Measurements from ENCODE around the gene PDE9A. TPM values are rescaled to one million over a fixed set of nuclear protein-coding genes. Genes with fewer than 3 reads are reported as not detected.

The PDE9A gene
- polyA plus RNA-seq, 3 donors = 36.1 to 39.0 (median 36.1) TPM

DNA sequence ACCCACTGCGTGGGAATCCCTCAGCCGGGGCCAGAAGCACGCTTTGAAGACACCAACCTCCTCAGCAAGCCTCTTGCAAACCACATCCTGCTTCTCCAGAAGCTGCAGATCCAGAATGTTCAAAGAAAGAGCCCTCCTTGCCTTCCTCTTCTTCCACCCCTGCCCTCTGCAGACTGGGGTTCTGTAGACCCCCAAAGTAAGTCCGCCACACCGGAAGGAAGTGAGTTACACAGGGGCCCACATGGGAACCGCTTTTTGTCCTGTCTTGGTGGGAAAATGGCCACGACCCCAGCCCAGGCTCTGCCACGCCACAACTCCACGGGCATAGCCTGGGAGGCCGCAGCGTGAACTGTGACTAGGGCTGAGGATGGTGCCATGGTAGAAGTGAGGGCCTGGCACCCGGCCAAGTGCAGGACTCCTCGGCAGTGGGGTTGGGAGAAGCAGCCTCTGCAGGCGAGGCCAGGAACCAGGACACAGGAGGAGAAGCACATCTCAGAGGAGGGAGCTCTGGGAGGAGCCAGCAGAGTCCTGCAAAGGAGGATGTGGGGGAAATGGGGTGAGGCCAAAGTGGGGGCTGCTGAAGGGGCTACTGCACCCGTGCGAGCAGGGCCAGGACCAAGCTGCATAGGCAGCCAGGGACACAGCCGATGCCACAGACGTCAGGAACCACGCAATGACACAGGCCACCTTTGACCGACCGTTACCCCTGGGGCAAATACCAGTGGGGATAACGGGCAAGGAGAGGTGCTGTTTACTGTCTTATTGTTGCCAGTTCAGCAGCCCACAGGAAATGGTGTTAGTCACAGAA is 30.9 kb downstream of the PDE9A start:
- DNase-seq (ENCODE audit: low read depth in 3 of 3, low spot score in 2 of 3) = no peak

DNA sequence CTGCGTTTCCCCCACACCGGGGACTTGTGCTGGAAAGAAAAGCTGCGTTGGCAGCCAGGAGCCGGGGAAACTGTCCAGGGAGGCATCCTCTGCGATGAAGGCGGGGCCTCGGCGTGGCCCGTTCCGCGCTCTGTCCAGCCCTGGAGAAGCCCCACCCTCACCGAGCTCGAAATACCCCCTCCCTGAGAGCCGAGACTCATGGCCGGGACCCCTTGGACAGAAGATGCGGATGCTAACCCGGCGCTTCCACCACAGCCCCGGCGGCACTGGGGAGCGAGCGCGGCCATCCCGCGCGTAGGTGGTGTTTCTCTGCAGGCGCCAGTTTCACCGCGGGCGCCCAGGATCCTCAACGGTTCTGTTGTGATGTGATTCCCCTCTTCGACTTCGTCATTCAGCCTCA is 31.6 kb downstream of the PDE9A start:
- DNase-seq (ENCODE audit: low read depth in 3 of 3, low spot score in 2 of 3) = no peak

DNA sequence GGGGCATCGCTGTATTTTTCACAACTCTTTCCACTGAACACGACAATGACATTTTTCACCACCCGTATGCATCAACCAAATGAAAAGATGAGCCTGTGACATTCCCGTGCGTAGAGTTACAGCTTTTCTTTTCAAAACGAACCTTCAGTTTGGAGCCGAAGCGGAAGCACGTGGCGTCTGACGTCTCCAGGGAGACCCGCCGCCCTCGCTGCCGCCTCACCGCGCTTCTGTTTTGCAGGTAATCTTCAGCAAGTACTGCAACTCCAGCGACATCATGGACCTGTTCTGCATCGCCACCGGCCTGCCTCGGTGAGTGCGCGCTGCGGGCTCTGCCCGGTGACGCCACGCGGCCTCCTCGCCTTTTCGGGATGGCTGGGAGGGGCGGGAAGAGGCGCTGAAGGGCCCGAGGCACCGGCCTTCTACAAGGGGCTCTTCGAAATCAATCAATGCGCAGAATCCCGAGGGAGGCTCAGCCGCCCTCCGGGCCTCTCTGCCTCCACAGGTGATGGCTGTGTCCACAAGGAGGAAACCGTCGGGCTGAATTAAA is 32.6 kb downstream of the PDE9A start:
- DNase-seq (ENCODE audit: low read depth in 3 of 3, low spot score in 2 of 3) = no peak

DNA sequence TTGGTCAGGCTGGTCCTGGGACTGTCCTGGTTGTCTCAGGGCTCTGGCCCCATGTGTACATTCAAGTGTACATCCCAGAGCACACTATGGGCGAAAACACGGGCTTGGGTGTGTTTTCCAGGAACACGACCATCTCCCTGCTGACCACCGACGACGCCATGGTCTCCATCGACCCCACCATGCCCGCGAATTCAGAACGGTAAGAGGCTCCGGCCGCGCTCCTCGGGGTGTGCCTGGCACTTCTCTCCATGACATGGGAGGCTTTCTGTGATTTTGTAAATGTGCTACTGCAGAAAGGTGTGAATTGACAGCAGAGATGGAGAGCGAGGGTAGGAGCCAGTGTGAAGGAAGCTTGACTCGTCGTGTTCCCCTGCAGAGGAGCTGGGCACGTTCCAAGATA is 34.4 kb downstream of the PDE9A start:
- DNase-seq (ENCODE audit: low read depth in 3 of 3, low spot score in 2 of 3) = no peak

DNA sequence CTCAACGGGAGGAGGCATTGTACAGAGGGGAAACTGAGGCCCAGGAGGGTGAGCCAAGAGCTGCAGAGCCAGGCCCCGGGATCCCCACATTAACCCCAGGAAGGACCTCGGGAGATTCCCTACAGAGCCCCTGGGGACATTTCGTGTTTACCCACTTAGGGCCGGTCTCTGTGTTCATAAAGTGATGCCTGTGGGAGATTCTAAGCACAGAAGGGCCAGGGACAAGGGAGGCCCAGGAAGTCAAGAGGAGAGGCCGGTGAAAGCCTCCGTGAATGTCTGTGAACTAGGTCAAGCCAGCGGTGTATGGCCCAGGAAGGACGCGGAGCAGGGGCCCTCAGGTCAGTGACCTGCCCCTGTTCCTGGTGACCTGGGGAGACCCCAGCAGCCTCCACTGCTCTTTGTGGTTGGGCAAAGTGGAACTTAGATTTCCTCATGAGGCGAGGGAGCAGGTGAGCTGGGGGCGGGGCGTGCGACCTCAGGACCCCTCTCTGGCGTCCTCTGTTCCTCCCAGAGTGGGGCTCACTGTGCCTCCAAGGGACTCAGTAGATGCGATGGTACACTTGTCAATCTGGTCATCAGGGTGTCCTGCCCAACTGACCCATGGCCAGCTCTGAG is 34.9 kb downstream of the PDE9A start:
- DNase-seq (ENCODE audit: low read depth in 3 of 3, low spot score in 2 of 3) = no peak

DNA sequence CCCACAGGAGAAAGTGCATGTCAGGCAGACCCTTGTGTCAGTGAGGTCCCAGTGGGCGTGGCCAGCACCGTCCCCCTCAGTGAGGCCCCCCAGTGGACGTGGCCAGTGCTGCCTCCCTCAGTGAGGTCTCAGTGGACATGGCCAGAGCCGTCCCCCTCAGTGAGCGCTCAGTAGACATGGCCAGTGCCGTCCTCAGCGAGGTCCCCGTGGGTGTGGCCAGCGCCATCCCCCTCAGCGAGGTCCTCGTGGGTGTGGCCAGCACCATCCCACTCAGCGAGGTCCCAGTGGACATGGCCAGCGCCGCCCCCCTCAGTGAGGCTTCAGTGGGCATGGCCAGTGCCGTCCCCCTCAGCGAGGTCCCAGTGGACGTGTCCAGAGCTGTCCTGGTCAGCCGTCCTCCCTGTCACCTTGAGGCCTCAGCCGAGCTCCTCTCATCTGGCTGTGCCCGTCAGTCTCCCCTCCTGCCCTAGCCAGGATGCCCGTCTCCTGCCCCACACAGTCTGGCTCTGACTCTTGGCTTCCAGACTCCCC is 35.5 kb downstream of the PDE9A start:
- DNase-seq (ENCODE audit: low read depth in 3 of 3, low spot score in 2 of 3) = no peak

DNA sequence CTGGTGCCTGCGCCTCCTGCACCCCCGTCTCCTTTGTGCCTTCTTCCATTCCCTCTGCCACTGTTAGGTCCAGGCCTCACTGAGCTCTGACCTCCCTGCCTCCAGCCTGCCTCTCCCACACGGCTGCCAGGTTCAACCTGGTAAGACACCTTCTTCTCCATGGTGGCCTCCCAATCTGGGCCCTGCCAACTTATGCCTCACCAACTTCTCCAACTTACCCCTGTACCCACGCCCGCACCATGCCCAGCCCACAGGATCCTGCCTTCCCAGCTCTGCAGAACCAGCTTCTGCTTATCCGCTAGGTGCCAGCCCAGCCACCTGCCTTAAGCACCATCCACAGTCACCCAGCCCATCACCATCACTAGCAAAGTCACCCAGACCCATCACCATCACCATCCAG is 37.2 kb downstream of the PDE9A start:
- DNase-seq (ENCODE audit: low read depth in 3 of 3, low spot score in 2 of 3) = no peak

DNA sequence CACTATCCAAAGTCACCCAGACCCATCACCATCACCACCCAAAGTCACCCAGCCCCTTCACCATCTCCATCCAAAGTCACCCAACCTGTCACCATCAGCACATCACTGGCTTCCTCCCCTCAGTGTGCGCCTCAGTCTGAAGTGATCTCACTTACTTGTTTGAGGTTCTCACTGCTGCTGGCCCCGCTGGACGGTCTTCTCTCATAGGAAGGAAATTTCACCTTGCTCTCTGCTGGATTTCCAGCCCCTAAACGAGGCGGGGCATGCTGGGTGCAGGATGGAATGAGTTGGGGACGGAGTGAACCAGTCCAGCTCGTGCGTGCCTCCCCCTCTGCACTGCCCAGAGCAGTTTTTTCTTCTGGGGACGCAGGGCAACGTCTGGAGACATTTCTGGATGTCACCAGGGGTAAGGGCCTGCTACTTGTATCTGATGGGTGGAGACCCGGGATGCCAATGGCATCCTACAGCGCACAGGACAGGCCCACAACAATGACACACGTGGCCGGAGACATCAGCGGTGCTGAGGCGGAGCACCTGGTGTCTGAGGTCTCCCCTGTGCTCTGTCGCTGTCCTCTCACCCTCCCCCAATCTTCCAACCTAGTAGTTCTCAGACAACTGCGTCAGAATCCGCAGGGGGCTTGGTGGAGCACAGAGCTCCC is 38.6 kb downstream of the PDE9A start:
- DNase-seq (ENCODE audit: low read depth in 3 of 3, low spot score in 2 of 3) = no peak

DNA sequence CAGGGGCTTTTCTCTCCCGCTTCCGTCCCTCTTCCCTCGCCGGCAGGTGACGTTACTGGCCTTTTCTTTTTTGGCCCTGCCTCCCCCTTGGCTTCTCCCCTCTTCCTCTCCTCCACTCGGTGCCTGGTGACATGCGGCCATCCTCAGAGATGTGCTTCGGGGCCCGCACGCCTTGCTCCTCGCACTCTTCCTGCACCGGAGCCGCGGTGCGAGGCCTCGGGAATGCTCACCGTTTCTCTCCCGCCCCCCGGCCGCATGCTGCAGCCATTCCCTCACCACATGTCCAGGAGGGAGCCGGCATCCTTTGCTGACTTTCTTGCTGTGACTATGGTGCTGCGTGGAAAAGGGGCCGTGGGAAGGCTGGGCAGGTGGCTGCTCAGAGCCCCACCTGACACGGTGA is 39.3 kb downstream of the PDE9A start:
- DNase-seq (ENCODE audit: low read depth in 3 of 3, low spot score in 2 of 3) = no peak

DNA sequence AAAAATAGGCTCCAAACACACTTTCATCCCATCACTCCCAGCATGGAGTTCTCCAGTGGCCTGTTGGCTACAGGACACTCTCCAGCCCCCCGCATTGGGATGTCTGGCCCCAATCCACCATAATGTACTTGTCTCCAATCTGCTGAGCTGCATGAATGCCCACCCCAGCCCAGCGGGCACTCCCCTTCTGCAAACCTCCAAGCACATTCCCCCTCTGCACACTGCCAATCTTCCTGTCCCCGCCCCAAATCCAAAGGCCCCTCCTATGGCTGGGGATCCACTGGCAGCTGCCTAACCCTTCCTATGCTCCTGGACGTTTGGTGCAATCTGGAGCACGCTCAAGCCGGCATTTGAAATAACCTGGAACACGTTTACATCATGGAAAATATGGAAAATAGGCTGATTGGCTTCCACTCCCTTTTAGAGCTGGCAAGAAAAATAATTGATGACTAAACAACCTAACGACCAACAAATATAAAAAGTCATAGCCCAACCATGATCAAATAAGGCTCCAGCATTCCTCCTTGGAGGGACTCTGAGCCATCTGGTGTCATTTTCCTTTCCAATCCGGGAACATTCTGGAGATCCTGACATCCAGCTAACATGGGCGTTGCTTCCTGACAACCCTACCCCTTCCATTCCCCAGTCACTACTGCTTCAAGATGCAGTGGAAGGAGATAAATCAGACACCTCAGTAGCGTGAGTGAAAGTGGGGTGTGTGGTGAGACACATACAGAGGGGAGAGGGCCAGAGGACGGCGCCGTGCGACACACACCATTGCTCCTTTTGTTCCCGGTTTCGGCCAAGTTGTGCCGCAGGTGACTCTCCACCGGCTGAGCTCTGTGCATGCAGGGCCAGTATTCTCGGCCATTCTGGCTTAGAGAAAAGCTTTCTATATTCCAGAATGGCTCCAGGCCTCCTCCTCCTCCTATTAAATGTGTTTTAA is 41.6 kb downstream of the PDE9A start:
- DNase-seq (ENCODE audit: low read depth in 3 of 3, low spot score in 2 of 3) = no peak

DNA sequence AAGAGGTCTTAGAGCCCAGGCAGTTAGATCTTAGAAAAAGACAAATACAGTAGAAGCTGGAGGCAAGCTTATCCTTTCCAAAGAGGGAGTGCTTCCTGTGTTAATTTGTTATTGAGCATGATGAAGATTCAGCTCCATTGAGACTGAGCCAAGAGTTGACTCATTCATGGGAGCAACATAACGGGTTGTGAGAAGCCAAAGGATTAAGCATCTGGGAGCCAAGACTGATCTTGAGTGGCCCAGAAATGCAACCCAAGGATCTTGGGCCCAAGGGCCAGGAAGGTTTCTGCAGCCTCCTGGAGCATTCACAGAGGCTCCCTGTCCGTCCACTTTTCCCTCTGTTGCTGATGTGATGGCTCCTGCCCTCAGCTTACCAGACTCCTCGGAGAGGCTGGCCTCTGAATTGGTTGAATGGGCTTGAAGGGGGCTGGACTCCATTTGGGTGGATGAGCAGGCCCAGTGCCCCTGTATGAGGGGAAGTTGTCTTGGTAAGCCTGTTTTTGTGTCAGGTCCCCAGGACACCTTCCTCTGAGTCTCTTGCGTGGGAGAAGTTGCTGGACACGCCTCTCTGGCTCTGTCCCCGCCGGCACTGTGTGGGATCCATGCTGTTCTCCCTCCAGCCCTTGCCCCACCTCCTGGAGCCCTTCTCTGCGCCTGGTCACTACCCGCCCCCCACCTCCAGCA is 42.4 kb downstream of the PDE9A start:
- DNase-seq (ENCODE audit: low read depth in 3 of 3, low spot score in 2 of 3) = no peak

DNA sequence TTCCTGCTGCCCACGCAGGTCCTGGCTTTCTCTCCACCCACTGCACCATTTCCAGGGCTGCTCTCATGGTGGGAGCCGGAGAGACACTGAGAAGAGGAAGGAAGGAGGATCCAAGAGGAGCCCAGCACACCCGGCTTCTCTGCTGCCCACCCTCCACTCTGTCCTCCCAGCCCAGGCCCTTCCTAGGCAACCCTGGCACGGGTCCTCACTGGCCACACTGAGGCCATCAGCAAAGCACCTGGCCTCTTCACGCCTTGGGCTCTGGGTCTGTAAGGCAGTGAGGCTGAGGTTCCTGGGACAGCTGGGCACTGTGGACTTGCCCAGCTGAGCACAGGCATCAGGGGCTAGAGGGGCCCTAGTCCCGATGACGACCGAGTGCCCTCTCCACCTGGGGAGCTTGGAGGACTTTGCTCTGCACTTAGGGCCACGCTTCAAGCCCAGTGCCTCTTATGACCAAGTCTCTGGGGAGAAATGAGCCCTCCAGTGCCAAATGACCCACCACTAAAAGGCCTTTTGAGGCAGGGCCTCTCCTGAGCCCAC is 43.1 kb downstream of the PDE9A start:
- DNase-seq (ENCODE audit: low read depth in 3 of 3, low spot score in 2 of 3) = no peak

DNA sequence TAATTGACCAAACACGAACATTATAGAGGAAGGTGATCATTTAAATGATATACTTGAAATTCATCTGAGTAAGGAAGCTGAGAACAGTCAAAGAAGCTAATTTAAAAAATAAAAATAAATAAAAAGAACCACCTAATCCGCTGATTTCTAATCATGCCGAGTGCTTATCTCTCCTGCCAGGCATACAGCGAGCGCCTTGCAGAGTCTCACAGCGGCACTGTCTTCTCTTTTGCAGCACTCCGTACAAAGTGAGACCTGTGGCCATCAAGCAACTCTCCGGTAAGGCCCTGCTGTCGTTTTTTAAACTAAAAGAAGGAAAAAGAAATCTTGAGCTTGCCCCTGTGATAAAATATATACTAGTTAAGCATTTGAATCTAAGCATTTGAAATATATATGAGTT is 45.3 kb downstream of the PDE9A start:
- DNase-seq (ENCODE audit: low read depth in 3 of 3, low spot score in 2 of 3) = no peak

DNA sequence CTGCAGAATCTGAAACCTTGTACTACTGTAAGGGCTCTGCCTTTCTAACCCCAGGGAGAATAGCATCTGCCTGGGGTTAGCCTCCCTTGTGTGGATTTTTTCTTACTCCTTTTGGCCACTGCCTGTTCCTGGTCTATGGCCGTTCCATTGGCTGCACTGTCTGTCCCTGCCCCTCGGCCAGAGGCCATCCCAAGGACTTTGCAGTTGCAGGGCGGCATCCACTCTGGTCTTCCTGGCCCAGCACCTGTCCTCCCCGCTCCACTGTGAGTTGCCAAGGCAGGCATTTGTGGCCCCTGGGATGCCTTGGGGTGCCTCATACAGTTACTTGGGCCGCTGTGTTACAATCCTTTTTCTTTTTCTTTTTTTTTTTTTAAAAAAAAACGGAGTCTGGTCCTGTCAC is 45.8 kb downstream of the PDE9A start:
- no peak for DNase-seq (ENCODE audit: low read depth in 3 of 3, low spot score in 2 of 3)

DNA sequence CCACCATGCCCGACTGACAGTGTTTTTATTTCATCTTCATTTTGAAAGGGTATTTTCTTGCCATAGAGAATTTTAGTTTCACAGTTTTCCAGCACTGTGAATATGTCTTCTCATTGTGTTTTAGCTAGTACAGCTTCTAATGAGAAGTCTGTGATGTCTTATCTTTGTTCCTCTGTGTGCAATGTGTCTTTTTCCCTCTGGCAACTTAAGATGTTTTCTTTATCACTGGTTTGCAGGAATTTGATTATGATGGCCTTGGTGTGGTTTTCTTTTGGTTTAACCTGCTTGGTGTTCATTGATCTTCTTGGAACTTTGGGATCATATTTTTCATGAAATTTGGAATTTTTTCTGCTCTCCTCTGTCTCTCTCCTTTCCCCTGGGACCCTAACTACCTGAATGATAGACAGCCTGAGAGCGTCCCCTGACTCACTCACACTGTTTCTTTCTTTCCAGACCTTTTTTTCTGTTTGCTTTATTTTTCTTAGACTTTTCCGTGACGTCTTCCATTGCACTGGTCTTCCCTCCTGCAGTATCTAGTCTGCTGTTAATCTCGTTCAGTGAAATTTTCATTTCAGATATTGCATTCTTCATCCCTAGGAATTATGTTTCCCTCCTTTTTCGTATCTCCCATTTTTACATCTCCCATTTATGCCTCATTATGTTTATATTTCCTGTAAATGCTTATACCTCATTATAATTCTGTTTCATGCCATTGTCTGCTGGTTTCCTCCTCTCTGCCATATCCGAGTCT is 48.5 kb downstream of the PDE9A start:
- no peak for DNase-seq (ENCODE audit: low read depth in 3 of 3, low spot score in 2 of 3)

DNA sequence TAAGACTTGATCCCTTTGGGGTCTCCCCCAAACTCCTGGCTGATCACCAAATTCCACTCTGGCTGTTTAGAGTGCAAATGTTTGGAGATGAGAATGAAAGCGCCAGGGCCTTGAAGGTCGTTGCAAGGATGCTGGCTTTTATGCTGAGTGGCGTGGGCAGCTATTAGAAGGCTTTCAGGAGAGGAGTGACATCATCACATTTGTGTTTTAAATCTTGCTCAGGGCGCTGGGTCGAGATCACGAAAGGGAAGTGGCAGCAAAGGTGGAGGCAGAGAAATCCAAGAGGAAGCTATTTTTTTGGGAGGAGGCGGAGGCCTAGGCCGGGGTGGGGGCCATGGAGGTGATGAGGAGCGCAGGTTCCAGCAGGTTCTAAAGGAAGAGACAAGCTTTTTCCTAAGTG is 49.3 kb downstream of the PDE9A start:
- DNase-seq (ENCODE audit: low read depth in 3 of 3, low spot score in 2 of 3) = no peak

DNA sequence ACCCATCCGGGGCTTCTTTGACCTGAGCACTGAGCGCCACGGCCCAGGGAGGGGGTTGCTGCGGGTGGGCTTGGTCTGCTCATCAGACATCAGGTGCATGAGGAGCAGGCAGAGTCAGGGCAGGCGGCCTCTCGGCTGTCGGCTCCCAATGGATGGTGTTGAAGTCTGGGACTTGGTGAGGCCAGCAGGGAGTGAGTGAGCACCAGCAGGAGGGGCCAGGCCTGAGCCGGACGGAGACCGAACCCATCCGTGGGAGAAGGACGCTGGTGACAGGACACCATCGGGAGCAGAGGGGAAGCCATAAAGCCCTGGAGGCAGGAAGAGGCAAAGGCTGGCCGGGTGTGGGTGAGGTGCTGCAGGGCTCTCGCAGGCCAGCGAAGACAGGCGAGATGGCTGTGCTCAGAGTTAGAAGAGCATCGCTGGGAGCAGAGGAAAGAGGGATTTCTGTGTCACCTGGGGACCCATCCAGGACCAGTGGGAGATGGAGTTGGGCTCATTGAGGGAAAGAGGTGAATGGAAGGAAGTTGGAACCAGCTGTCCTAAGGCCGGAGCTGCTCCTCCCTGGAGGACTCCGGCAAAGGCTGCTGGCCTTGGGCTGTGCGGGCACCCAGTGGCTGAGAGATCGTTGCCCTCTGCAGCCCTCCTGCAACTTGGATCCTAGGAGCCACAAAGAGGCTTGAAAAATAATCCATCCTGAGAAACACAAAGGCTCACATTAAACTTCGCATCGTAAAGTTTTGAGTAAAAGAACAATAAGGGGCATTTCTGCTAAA is 49.9 kb downstream of the PDE9A start:
- no peak for DNase-seq (ENCODE audit: low read depth in 3 of 3, low spot score in 2 of 3)

DNA sequence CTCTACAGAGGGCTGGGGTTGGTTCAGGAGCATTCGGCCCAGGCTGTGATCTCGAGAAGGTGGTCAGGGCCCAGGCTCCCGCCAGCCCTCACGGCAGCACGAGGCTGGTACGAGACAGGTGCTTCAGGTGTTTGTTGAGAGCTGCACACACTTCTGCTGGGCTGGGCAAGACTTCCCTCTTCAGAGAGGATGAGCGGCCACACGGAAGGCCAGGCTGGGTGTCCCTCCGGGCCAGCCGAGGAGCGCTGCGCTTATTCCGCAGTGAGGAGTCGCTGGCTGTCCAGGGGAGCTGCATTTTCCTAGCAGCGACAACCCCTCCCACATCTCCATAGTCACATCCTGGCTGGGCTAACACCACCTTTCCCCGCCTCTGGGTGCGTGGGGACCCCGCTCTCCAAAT is 50.5 kb downstream of the PDE9A start:
- DNase-seq (ENCODE audit: low read depth in 3 of 3, low spot score in 2 of 3) = no peak
